GM12878 (cell line): ENCODE data around the gene SLC13A3. TPM values are rescaled to one million over a fixed set of nuclear protein-coding genes. Genes with fewer than 3 reads are reported as not detected.

Experiments used
- ATAC-seq: fragments of 200-7000 bp; cut with Tn5 transposase; 3 replicates; pipeline ENCODE4 v1.9.1; 2020; ENCODE audit warnings: mild to moderate bottlenecking, moderate library complexity
- BruUV-seq: library from RNA; stranded (reverse); fragments of 400-500 nt; replicated peaks from 2 replicates; lab custom pipeline; 2021; lab: Mats Ljungman, UMichigan
- CTCF ChIA-PET: fragments of 300-600 bp; sonication (Branson Sonifier 250); formaldehyde crosslinking; extraction: SDS; loops from one replicate; lab custom pipeline; 2021; ENCODE audit warnings: inconsistent platforms; lab: Yijun Ruan, JAX
- POLR2A ChIA-PET: fragments of 350-600 bp; formaldehyde crosslinking; extraction: SDS; loops from one replicate; lab custom pipeline; 2021; ENCODE audit warnings: inconsistent platforms; lab: Charles Lee
- RAD21 ChIA-PET: fragments of 300-600 bp; sonication (Branson Sonifier 250); formaldehyde crosslinking; loops from one replicate; lab custom pipeline; 2023; ENCODE audit warnings: antibody characterized with exemption; ENCODE audit not compliant: unreplicated experiment; lab: Charles Lee
- SMC1A ChIA-PET: fragments of 300-600 bp; sonication (Branson Sonifier 250); formaldehyde crosslinking; loops from one replicate; lab custom pipeline; 2023; ENCODE audit not compliant: unreplicated experiment, uncharacterized antibody; lab: Charles Lee
- DNase-seq: peaks from one replicate; pipeline ENCODE4 v3.0.0-alpha.2; 2011; ENCODE audit warnings: low read depth, low spot score
- FAIRE-seq: peaks from 3 replicates; lab custom pipeline; 2011; peaks lifted over from hg19 to GRCh38; lab: Jason Lieb, UNC
- H2AFZ ChIP-seq: 2 replicates; pipeline ENCODE4 v1.6.0; 2011; ENCODE audit warnings: low read depth, low read length, control low read depth; ENCODE audit not compliant: control insufficient read depth
- H3K27ac ChIP-seq: 2 replicates; pipeline ENCODE4 v1.5.1; 2011; ENCODE audit warnings: control low read depth; ENCODE audit not compliant: control insufficient read depth, insufficient read depth
- H3K27me3 ChIP-seq, 2 experiments: replicated peaks in 1 of 2; 2 replicates each; pipeline versions ENCODE4 v1.6.0 to v1.6.1; 2011; ENCODE audit warnings: low read length in 1 of 2; ENCODE audit not compliant: control insufficient read depth in 2 of 2, insufficient read depth in 2 of 2
- H3K36me3 ChIP-seq, 2 experiments: 2 replicates each; pipeline ENCODE4 v1.5.1; 2011; ENCODE audit warnings: low read length in 1 of 2; ENCODE audit not compliant: control insufficient read depth in 2 of 2, insufficient read depth in 2 of 2
- H3K4me1 ChIP-seq: 2 replicates; pipeline ENCODE4 v1.6.1; 2011; ENCODE audit warnings: mild to moderate bottlenecking, low read length, moderate library complexity, mixed read lengths; ENCODE audit not compliant: control insufficient read depth, insufficient read depth
- H3K4me2 ChIP-seq: 2 replicates; pipeline ENCODE4 v1.6.0; 2011; ENCODE audit warnings: control low read depth; ENCODE audit not compliant: control insufficient read depth, insufficient read depth
- H3K4me3 ChIP-seq: fragments of 200-600 bp; sonication (generic); 2 replicates; pipeline ENCODE4 v1.5.1; 2016
- H3K79me2 ChIP-seq: 2 replicates; pipeline ENCODE4 v1.6.0; 2011; ENCODE audit warnings: low read length; ENCODE audit not compliant: control insufficient read depth, insufficient read depth
- H3K9ac ChIP-seq: 2 replicates; pipeline ENCODE4 v1.8.0; 2011; ENCODE audit warnings: low read length, control low read depth, mixed read lengths; ENCODE audit not compliant: control insufficient read depth, insufficient read depth
- H3K9me3 ChIP-seq: replicated peaks from 3 replicates; pipeline ENCODE4 v1.5.1; 2011; ENCODE audit warnings: mild to moderate bottlenecking, low read length; ENCODE audit not compliant: control insufficient read depth, insufficient read depth
- H4K20me1 ChIP-seq: 2 replicates; pipeline ENCODE4 v1.6.0; 2011; ENCODE audit not compliant: control insufficient read depth, insufficient read depth
- ASH2L ChIP-seq: fragments of 300-600, 200-600 bp; sonication (generic); IDR thresholded peaks from 2 replicates; pipeline ENCODE4 v1.6.1; 2017; ENCODE audit warnings: low read depth, mild to moderate bottlenecking, borderline replicate concordance
- EED ChIP-seq: sonication (generic); IDR thresholded peaks from 2 replicates; pipeline ENCODE4 v1.6.1; 2016; ENCODE audit warnings: antibody characterized with exemption, low read depth
- EGR1 ChIP-seq, 2 experiments: IDR thresholded peaks; 1 replicate in 1 of 2; 2 replicates in 1 of 2; pipeline ENCODE4 v1.6.1; 2011 to 2012; ENCODE audit warnings: low read depth in 2 of 2, low read length in 2 of 2, borderline replicate concordance in 1 of 2, mild to moderate bottlenecking in 1 of 2, moderate library complexity in 1 of 2
- IKZF1 ChIP-seq: fragments of 450-650 bp; conservative IDR thresholded peaks from 2 replicates; pipeline ENCODE4 v1.6.1; 2017; ENCODE audit warnings: antibody characterized with exemption, mild to moderate bottlenecking
- IKZF2 ChIP-seq, 2 experiments: fragments of 450-650 bp; IDR thresholded peaks; 2 replicates each; pipeline ENCODE4 v1.6.1; 2017; ENCODE audit warnings: mild to moderate bottlenecking in 2 of 2, moderate library complexity in 2 of 2
- JUNB ChIP-seq: IDR thresholded peaks from 2 replicates; pipeline ENCODE4 v1.6.1; 2016; ENCODE audit warnings: antibody characterized with exemption, mild to moderate bottlenecking
- NFIC ChIP-seq: IDR thresholded peaks from 2 replicates; pipeline ENCODE4 v1.6.1; 2012; ENCODE audit warnings: low read depth, mild to moderate bottlenecking, inconsistent platforms, low read length, moderate library complexity
- NR2C1 ChIP-seq: fragments of 450-650 bp; IDR thresholded peaks from 2 replicates; pipeline ENCODE4 v1.6.1; 2017; ENCODE audit warnings: antibody characterized with exemption, mild to moderate bottlenecking, moderate library complexity
- PML ChIP-seq: IDR thresholded peaks from 2 replicates; pipeline ENCODE4 v1.6.1; 2012; ENCODE audit warnings: low read length, inconsistent platforms
- RELA ChIP-seq: fragments of 450-650 bp; IDR thresholded peaks from 2 replicates; pipeline ENCODE4 v1.8.0; 2014; ENCODE audit warnings: borderline replicate concordance; ENCODE audit not compliant: partially characterized antibody
- SIN3A ChIP-seq: IDR thresholded peaks from 2 replicates; pipeline ENCODE4 v1.6.1; 2012; ENCODE audit warnings: low read depth, low read length, improper control_type of control experiment
- SIX5 ChIP-seq: IDR thresholded peaks from 2 replicates; pipeline ENCODE4 v1.6.1; 2011; ENCODE audit warnings: mild to moderate bottlenecking, low read depth, low read length, moderate library complexity; ENCODE audit not compliant: severe bottlenecking
- SMARCA5 ChIP-seq: fragments of 450-650 bp; IDR thresholded peaks from 2 replicates; pipeline ENCODE4 v1.6.1; 2017; ENCODE audit warnings: mild to moderate bottlenecking
- SP1 ChIP-seq: IDR thresholded peaks from one replicate; pipeline ENCODE4 v1.6.1; 2011; ENCODE audit warnings: low read depth, low read length
- SREBF1 ChIP-seq: IDR thresholded peaks from 2 replicates; pipeline ENCODE4 v1.6.1; 2012; ENCODE audit warnings: mild to moderate bottlenecking, low read length
- STAT3 ChIP-seq: IDR thresholded peaks from 2 replicates; pipeline ENCODE4 v1.6.1; 2011; ENCODE audit warnings: low read depth, low read length, improper control_type of control experiment
- SUZ12 ChIP-seq: fragments of 200-600 bp; sonication (generic); IDR thresholded peaks from one replicate; pipeline ENCODE4 v1.6.1; 2018; ENCODE audit warnings: antibody characterized with exemption, mild to moderate bottlenecking; ENCODE audit not compliant: unreplicated experiment
- WRNIP1 ChIP-seq: IDR thresholded peaks from 2 replicates; pipeline ENCODE4 v1.6.1; 2011; ENCODE audit warnings: low read depth, low read length, improper control_type of control experiment, borderline replicate concordance
- YBX1 ChIP-seq: fragments of 450-650 bp; IDR thresholded peaks from 2 replicates; pipeline ENCODE4 v1.6.1; 2016; ENCODE audit warnings: antibody characterized with exemption
- ZNF24 ChIP-seq: fragments of 450-650 bp; IDR thresholded peaks from 2 replicates; pipeline ENCODE4 v1.6.1; 2017; ENCODE audit warnings: antibody characterized with exemption, mild to moderate bottlenecking
- WGBS: methylation state at CpG from one replicate; pipeline ENCODE4 v1.1.6; 2016; ENCODE audit warnings: low lambda C conversion rate; ENCODE audit not compliant: insufficient replicate concordance, insufficient coverage; ENCODE audit errors: missing lambda C conversion rate; 5-methylcytosine and 5-hydroxymethylcytosine counted together
- in situ Hi-C: fragments of 300-500 bp; cut with MboI; formaldehyde crosslinking; loops from 9 replicates; pipeline ENCODE4 v1.14.3; 2018; ENCODE audit warnings: mixed read lengths
- intact Hi-C: fragments of 100-400 bp; cut with micrococcal nuclease; formaldehyde crosslinking; loops from one replicate; pipeline ENCODE4 v1.14.2; 2022; ENCODE audit not compliant: unreplicated experiment
- polyA plus RNA-seq, 11 experiments: library from polyadenylated mRNA; depleted of rRNA in 4 of 11; unstranded in 6 of 11; stranded (reverse) in 5 of 11; fragments of >200 nt; fragmentation: Nextera tagmentation in 4 of 11; fragmentation: Illumina TruSeq in 1 of 11; extraction: Ambion mirVana in 4 of 11; extraction: Trizol in 1 of 11; gene quantifications; 1 replicate in 1 of 11; 2 replicates in 10 of 11; pipeline versions ENCODE4 v1.2.1 to v1.2.3, GENCODE V29; 2011 to 2016; ENCODE audit warnings: inconsistent platforms in 2 of 11, missing spikeins in 2 of 11, low read depth in 1 of 11
- total RNA-seq, 4 experiments: library from RNA; depleted of rRNA in 3 of 4; stranded (reverse); fragments of >200 nt in 3 of 4; fragmentation: Illumina TruSeq in 1 of 4; extraction: Trizol in 1 of 4; gene quantifications; 2 replicates each; pipeline versions ENCODE4 v1.2.1 to v1.2.3, GENCODE V29; 2013 to 2021
- TF ChIP-seq, protein P1 (sequence below): IDR thresholded peaks from 2 replicates; pipeline ENCODE4 v1.6.1; 2012; ENCODE audit warnings: low read depth, low read length, improper control_type of control experiment
- TF ChIP-seq, protein P2 (sequence below): fragments of 450-650 bp; IDR thresholded peaks from 2 replicates; pipeline ENCODE4 v1.6.1; 2017; ENCODE audit warnings: mild to moderate bottlenecking, low read depth, inconsistent platforms; ENCODE audit not compliant: poor library complexity, severe bottlenecking

Gene SLC13A3
- total and polyA plus RNA-seq, 10 of the 15 experiments (the other 5 are each of a cell fraction or from before 2014, with no cell fraction given), result 0.03 to 0.76 (median 0.07) TPM; not detected in 4

DNA sequence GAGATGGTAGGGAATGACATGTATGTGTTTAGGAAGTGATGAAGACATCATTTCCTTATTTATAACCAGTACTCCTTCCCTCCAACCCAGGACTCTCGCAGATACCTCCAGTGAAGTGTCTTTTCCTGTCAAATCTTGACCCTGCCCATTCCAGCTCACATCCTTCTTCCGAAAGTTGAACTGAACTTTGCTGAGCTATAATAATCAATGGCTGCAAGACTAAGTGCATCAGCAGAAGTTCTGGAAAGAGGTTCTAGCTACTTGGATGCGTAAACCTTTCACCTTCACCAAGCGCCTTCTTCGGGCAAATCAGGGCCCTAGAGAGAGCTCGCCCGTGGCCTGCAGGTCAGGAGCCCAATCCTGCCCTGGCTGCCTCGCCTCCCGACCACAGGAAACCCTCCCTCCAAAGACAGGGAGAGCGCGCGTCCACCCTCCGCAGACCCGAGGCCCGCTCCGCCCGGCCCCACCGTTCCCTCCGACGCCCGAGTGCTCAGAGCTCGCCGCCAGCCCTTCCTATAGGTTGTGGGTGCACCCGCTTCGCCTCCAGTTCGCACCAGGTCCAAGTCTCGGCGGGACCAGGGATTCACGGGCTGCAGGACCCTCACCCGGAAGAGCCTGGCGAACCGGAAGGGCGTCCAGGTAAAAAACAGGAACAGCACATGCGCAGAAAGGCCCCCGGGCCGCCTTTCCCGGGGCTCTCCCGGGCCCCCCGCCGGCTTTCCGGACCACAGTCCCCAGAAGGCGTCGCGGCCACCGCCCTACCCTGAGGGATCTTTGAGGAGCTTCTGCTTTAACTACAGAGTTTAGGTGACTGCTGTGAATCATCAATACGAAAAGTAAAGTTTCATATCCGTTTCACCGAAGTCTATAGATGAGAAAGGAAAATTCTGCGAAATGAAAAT, 138.1 kb downstream of the SLC13A3 start, which contains the start of gene ZNF334:
TSS of gene ZNF334 (minus strand) at position 617 of the 902 bp plus-strand sequence. CDS start 1,457 bp downstream, outside the sequence.
- H3K9ac ChIP-seq, result peak within 1 kb of the TSS; percentile 24; the same call in 1 of the 2 replicates
- ATAC-seq, result peak; percentile 55; the same call in 2 of the 3 replicates
- in situ Hi-C loops, result no loop called here
- H3K79me2 ChIP-seq, result no peaks in the 10 kb centered on the region
- ChIA-PET RAD21 (no interaction called here), POLR2A (no interaction called here), SMC1A (interaction anchor here (0.7 to 1.2 kb wide), 3 partner anchors 9 to 167 kb away, joined by 3 read pairs; no protein-coding TSS in a partner anchor), CTCF (interaction anchor here (0.7 to 1.5 kb wide), 3 partner anchors 52 to 168 kb away, joined by 3 to 4 read pairs (median 3); no protein-coding TSS in a partner anchor)
- H3K4me2 ChIP-seq, result peak within 1 kb of the TSS; percentile 72
- H3K27ac ChIP-seq, result no peak within 1 kb of the TSS
- no TSS peak for BruUV-seq
- peaks cover 2% of the 10 kb centered on the region; the same call in 2 of the 3 replicates for H3K9me3 ChIP-seq
- peak within 1 kb of the TSS; percentile 81 for H2AFZ ChIP-seq
- no peak for DNase-seq
- intact Hi-C loops, result no loop called here
- peak within 1 kb of the TSS; percentile 67 for H3K4me3 ChIP-seq
- WGBS, result 29% methylated on average over 45 of the region's 49 CpGs
- FAIRE-seq, result no peak
- no peaks in the 10 kb centered on the region for H4K20me1 ChIP-seq
- no peaks in the 10 kb centered on the region; a peak in 1 of 4 replicates for H3K27me3 ChIP-seq
- H3K36me3 ChIP-seq, result no peaks in the 10 kb centered on the region
- H3K4me1 ChIP-seq, result no peaks in the 10 kb centered on the region
- TF ChIP-seq SREBF1, result no peak
- no peak for TF ChIP-seq RELA
- no peak for TF ChIP-seq SUZ12
- no peak for TF ChIP-seq YBX1
- TF ChIP-seq NFIC, result no peak
- TF ChIP-seq SIN3A, result no peak
- no peak for TF ChIP-seq ASH2L
- TF ChIP-seq JUNB, result no peak
- TF ChIP-seq, protein P1, sequence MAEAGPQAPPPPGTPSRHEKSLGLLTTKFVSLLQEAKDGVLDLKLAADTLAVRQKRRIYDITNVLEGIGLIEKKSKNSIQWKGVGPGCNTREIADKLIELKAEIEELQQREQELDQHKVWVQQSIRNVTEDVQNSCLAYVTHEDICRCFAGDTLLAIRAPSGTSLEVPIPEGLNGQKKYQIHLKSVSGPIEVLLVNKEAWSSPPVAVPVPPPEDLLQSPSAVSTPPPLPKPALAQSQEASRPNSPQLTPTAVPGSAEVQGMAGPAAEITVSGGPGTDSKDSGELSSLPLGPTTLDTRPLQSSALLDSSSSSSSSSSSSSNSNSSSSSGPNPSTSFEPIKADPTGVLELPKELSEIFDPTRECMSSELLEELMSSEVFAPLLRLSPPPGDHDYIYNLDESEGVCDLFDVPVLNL, result no peak
- TF ChIP-seq STAT3, result no peak
- TF ChIP-seq SP1, result no peak
- no peak for TF ChIP-seq IKZF2 (IDR thresholded peaks at IDR 0.05)
- TF ChIP-seq SIX5, result peak; percentile 32
- TF ChIP-seq NR2C1, result peak; percentile 61
- TF ChIP-seq, protein P2, sequence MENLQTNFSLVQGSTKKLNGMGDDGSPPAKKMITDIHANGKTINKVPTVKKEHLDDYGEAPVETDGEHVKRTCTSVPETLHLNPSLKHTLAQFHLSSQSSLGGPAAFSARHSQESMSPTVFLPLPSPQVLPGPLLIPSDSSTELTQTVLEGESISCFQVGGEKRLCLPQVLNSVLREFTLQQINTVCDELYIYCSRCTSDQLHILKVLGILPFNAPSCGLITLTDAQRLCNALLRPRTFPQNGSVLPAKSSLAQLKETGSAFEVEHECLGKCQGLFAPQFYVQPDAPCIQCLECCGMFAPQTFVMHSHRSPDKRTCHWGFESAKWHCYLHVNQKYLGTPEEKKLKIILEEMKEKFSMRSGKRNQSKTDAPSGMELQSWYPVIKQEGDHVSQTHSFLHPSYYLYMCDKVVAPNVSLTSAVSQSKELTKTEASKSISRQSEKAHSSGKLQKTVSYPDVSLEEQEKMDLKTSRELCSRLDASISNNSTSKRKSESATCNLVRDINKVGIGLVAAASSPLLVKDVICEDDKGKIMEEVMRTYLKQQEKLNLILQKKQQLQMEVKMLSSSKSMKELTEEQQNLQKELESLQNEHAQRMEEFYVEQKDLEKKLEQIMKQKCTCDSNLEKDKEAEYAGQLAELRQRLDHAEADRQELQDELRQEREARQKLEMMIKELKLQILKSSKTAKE, result no peak
- no peak for TF ChIP-seq WRNIP1
- TF ChIP-seq PML, result no peak
- peak; percentile 62 for TF ChIP-seq IKZF1
- TF ChIP-seq EGR1 (IDR thresholded peaks at IDR 0.05; ENCODE audit: borderline replicate concordance in 1 of 2, low read depth in 2 of 2, low read length in 2 of 2), result no peak
- TF ChIP-seq ZNF24, result no peak
- TF ChIP-seq EED, result 0 out of 2 replicates have a peak, but pooled peaks have one; percentile 29
- no peak for TF ChIP-seq SMARCA5
